ENCODE data around the gene SLC66A1. TPM values are rescaled to one million over a fixed set of nuclear protein-coding genes. Genes with fewer than 3 reads are reported as not detected.
A peak's percentile ranks its signal among the peaks of the same experiment; 100 is the strongest.

Gene SLC66A1
- total RNA-seq, 2 donors from 2014 or later: 24.4 to 49.6 TPM

DNA sequence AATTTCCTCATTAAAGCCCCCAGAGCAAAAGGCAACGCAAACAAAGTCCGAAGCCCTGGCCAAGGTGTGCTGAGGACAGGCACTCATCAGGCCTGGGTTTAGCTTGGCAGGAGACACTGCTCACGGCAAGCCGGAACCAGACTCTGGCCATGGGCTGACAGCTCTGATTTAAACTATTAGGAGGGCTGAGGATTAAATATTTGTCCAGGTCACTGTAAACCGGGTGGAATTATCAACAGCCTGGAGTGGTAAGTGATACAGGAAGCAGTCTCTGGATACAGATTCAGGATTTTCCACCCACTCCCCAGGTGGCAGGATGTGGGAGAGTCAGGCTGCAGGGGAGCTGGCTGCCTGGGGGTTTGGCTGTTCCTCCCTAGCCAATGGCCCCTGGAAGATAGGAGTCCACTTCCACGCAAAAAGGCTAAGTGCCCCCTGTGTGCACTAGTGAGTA, 42.4 kb downstream of the SLC66A1 start:
- H3K27ac ChIP-seq: peak overlapping the region; percentile 52 to 77

DNA sequence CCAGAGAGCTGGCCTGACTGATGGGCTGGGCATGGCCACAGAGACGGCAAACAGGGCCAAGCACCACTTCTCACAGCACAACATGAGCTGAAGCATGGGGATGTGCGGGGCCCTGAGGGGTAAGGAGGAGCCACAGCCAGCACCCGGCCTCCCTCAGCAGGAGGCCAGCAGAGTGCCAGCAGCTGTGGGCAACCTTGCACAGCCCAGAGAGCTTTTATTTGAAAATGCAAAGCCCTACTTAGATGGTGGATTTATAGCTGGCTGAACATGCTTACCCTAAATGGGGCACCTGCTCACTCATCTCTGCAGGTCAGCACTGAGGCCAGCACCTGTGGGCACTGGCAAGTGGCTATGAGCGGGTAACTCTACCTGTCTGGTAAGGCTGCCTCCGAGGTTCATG, 44.1 kb downstream of the SLC66A1 start:
- intact Hi-C loops (cut with DNase I): no loop called here
- Histone ChIP-seq H3K4me3 (no peak overlapping the region), H3K9me3 (no peaks in the 10 kb centered on the region), H3K36me3 (no peaks in the 10 kb centered on the region), H3K4me1 (replicated peaks) (peaks cover 41% of the 10 kb centered on the region), H3K27me3 (replicated peaks; ENCODE audit: insufficient read depth) (no peaks in the 10 kb centered on the region), H3K27ac (no peak overlapping the region)
- 69% methylated on average over 3 of the region's 5 CpGs for WGBS
- DNase-seq (ENCODE audit: low spot score): no peak
- TF ChIP-seq, protein P1, sequence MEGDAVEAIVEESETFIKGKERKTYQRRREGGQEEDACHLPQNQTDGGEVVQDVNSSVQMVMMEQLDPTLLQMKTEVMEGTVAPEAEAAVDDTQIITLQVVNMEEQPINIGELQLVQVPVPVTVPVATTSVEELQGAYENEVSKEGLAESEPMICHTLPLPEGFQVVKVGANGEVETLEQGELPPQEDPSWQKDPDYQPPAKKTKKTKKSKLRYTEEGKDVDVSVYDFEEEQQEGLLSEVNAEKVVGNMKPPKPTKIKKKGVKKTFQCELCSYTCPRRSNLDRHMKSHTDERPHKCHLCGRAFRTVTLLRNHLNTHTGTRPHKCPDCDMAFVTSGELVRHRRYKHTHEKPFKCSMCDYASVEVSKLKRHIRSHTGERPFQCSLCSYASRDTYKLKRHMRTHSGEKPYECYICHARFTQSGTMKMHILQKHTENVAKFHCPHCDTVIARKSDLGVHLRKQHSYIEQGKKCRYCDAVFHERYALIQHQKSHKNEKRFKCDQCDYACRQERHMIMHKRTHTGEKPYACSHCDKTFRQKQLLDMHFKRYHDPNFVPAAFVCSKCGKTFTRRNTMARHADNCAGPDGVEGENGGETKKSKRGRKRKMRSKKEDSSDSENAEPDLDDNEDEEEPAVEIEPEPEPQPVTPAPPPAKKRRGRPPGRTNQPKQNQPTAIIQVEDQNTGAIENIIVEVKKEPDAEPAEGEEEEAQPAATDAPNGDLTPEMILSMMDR (IDR thresholded peaks at IDR 0.05): no peak
- TF ChIP-seq POLR2AphosphoS5 (IDR thresholded peaks at IDR 0.05) (no peak), POLR2A (IDR thresholded peaks at IDR 0.05) (no peak)

More for the DNA sequence above, 42.4 kb downstream of the SLC66A1 start:
- intact Hi-C loops (cut with DNase I): no loop called here
- 27% methylated on average over 6 of the region's 6 CpGs for WGBS
- TF ChIP-seq, protein P1 (IDR thresholded peaks at IDR 0.05): no peak
- TF ChIP-seq POLR2AphosphoS5 (IDR thresholded peaks at IDR 0.05) (peak; percentile 84), POLR2A (IDR thresholded peaks at IDR 0.05) (no peak)
- Histone ChIP-seq H3K4me3 (no peak overlapping the region), H3K27me3 (replicated peaks; ENCODE audit: insufficient read depth) (no peaks in the 10 kb centered on the region), H3K4me1 (replicated peaks) (peaks cover 30% of the 10 kb centered on the region), H3K9me3 (no peaks in the 10 kb centered on the region), H3K36me3 (no peaks in the 10 kb centered on the region)
- peak; percentile 80 for DNase-seq (ENCODE audit: low spot score)

DNA sequence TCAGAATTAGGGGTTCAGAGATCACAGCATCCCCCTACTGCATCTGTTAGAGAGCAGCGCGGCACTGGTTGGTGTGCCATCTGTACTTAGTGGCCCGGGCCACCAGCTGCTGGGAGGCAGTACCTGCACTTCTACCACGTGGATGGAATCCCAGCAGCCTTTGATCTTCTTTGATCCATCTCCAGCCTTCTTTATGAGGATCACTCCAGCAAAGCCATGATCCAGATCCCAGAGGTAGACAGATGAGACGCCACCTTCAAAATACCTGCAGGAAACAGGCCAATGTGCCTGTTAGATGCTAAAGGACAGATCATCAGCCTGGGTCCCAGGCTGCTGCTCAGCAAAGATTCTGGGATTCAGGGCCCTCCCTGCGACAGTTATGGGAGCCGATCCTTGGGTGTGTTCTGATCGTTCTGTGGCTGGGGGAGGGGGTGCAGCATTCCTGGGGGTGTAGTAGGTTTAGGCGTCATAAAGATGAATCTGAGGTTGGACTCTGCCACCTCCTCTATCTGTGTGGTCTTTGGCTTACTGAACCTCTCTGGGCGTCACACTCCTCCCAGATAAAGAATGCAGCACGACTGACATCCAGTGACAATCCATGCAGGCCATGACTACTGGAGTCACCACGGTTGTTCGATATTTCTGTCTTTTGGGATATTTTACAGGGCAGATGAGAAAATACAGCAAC, 45.3 kb downstream of the SLC66A1 start:
- H3K9me3 ChIP-seq: no peaks in the 10 kb centered on the region
- H3K4me1 ChIP-seq (replicated peaks): peaks cover 45% of the 10 kb centered on the region
- TF ChIP-seq, protein P1 (IDR thresholded peaks at IDR 0.05): no peak
- no peak for TF ChIP-seq POLR2AphosphoS5 (IDR thresholded peaks at IDR 0.05)
- no peak for TF ChIP-seq POLR2A (IDR thresholded peaks at IDR 0.05)
- 71% methylated on average over 13 of the region's 13 CpGs for WGBS
- intact Hi-C loops (cut with DNase I): no loop called here
- no peak overlapping the region for H3K27ac ChIP-seq
- no peak for DNase-seq (ENCODE audit: low spot score)
- H3K36me3 ChIP-seq: no peaks in the 10 kb centered on the region
- H3K27me3 ChIP-seq (replicated peaks; ENCODE audit: insufficient read depth): no peaks in the 10 kb centered on the region
- no peak overlapping the region for H3K4me3 ChIP-seq

DNA sequence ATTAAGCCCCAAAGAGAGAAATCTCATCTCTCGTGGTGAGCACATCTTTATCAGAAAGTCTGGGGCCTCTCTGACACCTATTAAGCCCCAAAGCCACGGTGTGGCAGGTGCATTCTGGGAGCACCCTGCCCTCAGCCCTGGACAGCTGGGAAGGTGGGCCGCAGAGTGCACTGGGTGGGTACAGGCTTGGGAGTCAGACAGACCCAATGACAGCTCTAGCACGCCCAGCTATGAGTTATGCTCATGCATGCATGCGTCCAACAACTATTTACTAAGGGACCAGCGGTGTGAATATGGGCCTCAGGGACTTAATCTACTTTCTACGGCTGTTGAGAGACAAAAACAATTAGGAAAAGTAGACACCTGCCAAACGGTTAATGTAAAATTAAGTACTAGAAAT, 46.6 kb downstream of the SLC66A1 start:
- no peak for DNase-seq (ENCODE audit: low spot score)
- Histone ChIP-seq H3K36me3 (no peaks in the 10 kb centered on the region), H3K27ac (peak overlapping the region in 1 of 2 donors; percentile 15), H3K9me3 (no peaks in the 10 kb centered on the region), H3K27me3 (replicated peaks; ENCODE audit: insufficient read depth) (no peaks in the 10 kb centered on the region), H3K4me1 (replicated peaks) (peaks cover 47% of the 10 kb centered on the region), H3K4me3 (no peak overlapping the region)
- TF ChIP-seq POLR2A (IDR thresholded peaks at IDR 0.05) (no peak), POLR2AphosphoS5 (IDR thresholded peaks at IDR 0.05) (no peak)
- TF ChIP-seq, protein P1 (IDR thresholded peaks at IDR 0.05): no peak
- intact Hi-C loops (cut with DNase I): no loop called here
- 62% methylated on average over 8 of the region's 8 CpGs for WGBS

DNA sequence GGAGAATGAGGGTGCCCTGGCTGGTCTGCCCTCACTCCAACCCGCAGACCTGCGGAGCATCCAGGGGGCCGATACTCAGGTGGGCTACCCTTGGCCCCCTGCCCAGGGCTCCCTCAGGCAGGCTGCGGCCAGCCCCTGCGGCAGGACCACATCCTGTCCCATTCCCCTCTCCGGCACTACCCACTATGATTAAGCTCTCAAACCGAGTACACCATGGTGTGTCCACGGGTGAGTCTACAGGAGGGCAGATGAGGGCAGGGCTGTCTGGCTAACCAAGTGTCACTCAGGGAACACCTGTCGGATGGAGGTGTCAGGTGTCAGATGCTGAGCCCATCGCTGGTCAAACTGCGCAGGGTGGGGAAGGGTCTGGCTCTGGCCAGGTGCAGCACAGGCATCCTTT, 47.2 kb downstream of the SLC66A1 start:
- H3K36me3 ChIP-seq: no peaks in the 10 kb centered on the region
- no peak for TF ChIP-seq POLR2A (IDR thresholded peaks at IDR 0.05)
- TF ChIP-seq POLR2AphosphoS5 (IDR thresholded peaks at IDR 0.05): no peak
- TF ChIP-seq, protein P1 (IDR thresholded peaks at IDR 0.05): no peak
- DNase-seq (ENCODE audit: low spot score): no peak
- peaks cover 43% of the 10 kb centered on the region for H3K4me1 ChIP-seq (replicated peaks)
- no peak overlapping the region for H3K4me3 ChIP-seq
- H3K27me3 ChIP-seq (replicated peaks; ENCODE audit: insufficient read depth): no peaks in the 10 kb centered on the region
- intact Hi-C loops (cut with DNase I): no loop called here
- peak overlapping the region; percentile 70 to 72 for H3K27ac ChIP-seq
- H3K9me3 ChIP-seq: no peaks in the 10 kb centered on the region
- 63% methylated on average over 11 of the region's 11 CpGs for WGBS

All from prostate gland (tissue), 2 donors.